Measurements from ENCODE around the gene SCNN1B.
"Not testable (repeated sequence)": the region's sequence is repeated elsewhere in the genome, so short reads cannot be mapped to it uniquely, and the experiment has no call there.

Gene SCNN1B

DNA sequence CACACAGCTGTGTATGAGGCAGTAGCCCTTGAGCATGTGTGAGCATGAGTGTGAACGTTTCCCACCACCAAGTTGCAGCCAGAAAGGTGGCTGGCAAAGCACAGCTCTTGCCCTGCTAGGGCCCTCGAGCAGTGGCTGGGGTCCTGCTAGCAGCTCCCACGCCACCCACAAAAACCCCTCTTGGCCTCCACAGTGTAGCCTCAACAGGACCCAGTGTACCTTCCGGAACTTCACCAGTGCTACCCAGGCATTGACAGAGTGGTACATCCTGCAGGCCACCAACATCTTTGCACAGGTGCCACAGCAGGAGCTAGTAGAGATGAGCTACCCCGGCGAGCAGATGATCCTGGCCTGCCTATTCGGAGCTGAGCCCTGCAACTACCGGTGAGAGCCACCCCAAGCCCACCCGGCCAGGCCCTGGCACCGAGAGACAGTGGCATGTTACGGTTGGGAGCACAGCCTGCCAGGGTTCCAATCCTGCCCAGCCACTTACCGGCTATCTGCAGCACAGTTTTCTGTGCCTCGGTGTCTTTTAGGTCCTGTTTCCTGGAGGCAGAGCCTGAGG, 53.1 kb downstream of the SCNN1B start:
- no peak for DNase-seq (ENCODE audit: low read depth)

DNA sequence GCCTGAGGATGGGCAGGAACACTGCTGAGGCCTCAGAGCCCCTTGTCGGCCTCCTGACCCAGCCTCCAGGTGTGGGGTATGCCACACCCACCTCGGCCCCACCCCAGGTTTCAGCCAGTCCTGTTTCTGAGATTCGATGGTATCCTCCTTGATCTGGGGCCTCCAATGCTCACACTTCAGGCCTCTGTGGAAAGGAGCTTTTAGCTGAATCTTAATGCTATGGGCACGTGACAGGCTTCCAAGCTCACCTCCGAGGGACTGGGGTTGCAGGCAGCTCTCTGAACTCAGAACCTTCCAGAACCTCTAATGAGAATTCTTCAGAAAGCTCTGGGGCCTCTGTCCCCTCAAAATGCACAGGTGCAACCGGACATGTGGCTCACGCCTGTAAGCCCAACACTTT, 54.8 kb downstream of the SCNN1B start:
- no peak for DNase-seq (ENCODE audit: low read depth)

GRCh38 chr16:23357761-23358290, 55.7 kb downstream of the SCNN1B start:
- DNase-seq (ENCODE audit: low read depth): no peak

GRCh38 chr16:23359092-23359760, 57.1 kb downstream of the SCNN1B start:
- DNase-seq (ENCODE audit: low read depth): no peak

GRCh38 chr16:23362460-23363317, 60.6 kb downstream of the SCNN1B start:
- no peak for DNase-seq (ENCODE audit: low read depth)

DNA sequence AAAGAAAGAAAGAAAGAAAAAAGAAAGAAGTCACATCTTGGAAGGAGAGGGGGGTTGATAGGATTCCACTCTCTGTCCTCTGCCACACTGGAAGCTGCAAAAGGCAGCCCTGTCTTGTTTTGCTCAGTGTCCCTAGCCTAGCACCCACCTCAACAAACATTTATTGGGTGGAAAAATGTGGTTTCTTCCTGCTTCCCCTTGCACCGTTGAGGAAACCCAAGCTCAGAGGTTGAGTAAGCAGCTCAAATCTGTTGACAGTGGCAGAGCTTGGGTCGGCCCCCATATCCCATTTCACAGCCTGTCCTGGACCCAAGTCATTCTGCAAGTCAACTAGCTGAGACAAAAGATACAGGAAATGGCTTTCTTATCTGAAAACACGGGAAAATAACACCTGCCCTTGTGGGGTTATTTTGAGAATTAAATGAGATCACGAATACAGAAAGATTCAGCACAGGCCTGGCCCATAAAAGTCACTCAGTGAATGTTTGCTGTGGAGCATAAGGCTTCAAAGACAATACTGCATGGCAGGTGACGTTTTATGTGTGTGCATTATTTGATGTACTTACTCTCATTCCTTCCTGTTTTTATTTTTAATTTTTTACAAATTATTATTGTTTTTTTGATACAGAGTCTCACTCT, 63.6 kb downstream of the SCNN1B start:
- DNase-seq (ENCODE audit: low read depth): no peak

DNA sequence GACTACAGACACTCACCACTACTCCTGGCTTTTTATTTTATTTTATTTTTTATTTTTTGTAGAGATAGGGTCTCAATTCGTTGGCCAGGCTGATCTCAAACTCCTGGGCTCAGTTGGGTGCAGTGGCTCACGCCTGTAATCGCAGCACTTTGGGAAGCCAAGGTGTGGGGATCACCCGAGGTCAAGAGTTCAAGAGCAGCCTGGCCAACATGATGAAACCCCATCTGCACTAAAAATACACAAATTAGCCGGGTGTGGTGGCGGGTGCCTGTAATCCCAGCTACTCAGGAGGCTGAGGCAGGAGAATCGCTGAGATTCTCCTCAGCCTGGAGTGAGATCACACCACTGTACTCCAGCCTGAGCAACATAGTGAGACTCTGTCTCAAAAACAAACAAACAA, 64.2 kb downstream of the SCNN1B start:
- not testable (repeated sequence) for DNase-seq (ENCODE audit: low read depth)

GRCh38 chr16:23367564-23367963, 65.5 kb downstream of the SCNN1B start:
- DNase-seq (ENCODE audit: low read depth): no peak

- no peak for DNase-seq (ENCODE audit: low read depth)
Measured at GRCh38 chr16:23367988-23368387, 65.9 kb downstream of the SCNN1B start.

- DNase-seq (ENCODE audit: low read depth): no peak
Measured at GRCh38 chr16:23368469-23368868, 66.4 kb downstream of the SCNN1B start.

- no peak for DNase-seq (ENCODE audit: low read depth)
Measured at GRCh38 chr16:23369416-23369815, 67.3 kb downstream of the SCNN1B start.

- no peak for DNase-seq (ENCODE audit: low read depth)
Measured at GRCh38 chr16:23371368-23371767, 69.3 kb downstream of the SCNN1B start.

DNA sequence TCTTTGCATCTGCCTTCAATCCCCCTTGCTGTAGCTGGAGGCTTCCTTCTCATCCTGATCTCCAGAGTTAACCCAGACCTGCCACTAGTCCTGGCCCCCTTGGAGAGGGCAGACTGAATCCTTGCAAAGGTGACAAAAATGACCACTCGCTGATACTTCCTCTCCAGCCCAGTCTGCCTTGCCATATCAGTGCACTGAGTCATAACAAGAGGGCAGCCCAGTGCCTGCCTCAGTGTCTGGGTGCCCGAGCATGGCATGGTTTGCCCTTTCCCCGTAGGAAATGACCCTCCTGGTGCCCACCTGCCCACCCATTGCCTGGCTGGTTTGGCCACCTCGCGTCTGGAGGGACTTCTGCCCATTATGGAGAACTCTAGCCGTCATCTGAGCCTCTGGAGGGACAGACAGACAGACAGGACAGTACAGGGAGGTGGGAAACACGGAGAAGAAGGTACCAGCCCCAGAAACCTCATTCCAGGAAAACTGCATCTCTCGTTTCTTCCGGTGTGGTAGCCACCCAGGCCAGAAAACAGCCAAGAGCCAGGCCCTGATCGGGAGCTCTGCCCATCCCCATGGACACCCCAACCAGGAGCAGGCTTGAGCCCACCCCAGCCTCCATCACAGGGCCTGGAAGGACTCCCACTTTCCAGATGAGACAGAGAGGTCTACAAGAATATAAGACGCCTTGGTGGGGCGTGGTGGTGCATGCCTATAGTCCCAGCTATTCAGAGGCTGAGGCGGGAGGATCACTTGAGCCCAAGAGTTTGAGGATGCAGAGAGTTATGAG, 71.5 kb downstream of the SCNN1B start:
- DNase-seq (ENCODE audit: low read depth): no peak

DNA sequence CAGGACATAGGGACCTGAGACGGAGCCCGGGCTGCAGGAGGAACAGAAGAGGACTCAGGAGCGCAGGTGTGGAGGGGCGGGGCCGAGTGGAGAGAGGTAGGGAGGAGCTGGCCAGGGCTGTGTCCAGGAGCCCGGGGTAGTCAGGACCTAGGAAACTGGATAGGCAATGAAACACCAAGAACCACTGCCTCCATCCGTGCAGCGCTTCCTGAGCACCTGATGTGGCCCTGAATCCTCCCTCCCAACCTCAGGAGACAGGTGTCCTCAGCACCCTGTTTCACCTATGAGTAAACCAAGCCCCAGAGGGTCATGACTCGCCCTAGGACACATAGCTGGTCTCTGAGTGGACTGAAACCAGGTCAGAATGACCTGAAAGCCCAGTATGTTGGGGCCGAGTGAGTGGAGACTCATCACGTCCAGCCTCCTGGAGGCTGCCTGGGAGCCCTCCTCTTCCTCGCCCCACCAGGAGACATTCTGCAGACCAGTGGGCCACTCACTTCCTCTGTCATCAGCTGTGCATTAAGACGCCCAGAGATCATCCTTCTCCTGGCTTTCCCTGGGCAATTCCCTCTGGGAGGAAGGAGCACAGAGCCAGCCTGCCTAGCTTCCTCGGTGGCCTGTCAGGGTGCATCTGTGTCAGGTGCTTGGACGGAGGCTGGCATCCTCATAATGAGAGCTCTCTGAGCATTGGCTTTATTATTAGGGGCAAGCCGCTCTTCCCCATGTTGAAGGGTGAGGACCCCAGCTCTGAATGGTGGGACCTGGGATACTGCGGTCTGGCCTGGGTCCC, 72.8 kb downstream of the SCNN1B start:
- no peak for DNase-seq (ENCODE audit: low read depth)

DNA sequence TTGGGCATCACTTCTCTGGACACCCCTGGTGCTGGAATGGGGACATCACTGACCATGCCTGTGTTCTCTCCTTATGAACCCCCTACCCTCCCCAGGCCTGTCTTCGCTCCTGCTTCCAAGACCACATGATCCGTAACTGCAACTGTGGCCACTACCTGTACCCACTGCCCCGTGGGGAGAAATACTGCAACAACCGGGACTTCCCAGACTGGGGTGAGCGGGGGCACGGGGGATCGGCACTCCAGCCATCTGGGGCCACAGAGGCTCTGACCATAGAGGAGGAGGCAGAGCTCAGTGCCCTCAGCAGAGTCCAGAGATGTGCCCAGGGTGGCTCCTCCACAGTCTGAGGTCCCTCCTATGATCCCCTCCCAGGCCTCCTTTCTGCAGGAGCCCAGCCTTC, 73.5 kb downstream of the SCNN1B start:
- DNase-seq (ENCODE audit: low read depth): no peak

DNA sequence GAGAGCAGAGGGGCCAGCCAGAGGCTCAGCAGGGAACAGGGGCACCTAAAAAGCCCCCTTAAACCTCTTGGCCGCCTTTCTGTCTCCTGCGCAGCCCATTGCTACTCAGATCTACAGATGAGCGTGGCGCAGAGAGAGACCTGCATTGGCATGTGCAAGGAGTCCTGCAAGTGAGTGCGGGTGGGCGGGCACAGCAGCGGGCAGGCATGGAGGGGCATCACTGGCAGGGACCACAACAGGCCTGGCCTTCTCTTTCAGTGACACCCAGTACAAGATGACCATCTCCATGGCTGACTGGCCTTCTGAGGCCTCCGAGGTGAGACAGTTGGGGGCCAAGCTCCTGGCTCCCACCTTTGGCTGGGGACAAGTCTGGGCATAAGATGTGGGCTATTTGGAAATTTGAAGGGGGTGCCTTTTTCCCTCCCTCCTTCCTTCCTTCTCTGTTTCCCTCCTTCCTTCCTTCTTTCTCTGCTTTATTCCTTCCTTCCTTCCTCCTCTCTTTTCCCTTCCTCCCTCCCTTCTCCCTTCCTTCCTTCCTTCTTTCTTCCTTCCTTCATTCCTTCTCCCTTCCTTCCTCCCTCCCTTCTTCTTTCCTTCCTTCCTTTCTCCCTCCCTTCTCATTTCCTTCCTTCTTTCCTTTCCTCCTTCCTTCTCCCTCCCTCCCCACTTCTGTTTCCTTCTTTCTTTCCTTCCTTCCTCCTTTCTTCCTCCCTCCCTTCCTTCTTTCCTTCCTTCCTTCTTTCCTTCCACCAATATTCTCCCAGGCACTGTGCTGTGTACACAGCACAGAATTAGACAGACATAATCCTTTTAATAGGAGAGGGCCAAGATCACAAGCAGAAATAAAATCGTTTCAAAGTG, 75.2 kb downstream of the SCNN1B start:
- no peak for DNase-seq (ENCODE audit: low read depth)

DNA sequence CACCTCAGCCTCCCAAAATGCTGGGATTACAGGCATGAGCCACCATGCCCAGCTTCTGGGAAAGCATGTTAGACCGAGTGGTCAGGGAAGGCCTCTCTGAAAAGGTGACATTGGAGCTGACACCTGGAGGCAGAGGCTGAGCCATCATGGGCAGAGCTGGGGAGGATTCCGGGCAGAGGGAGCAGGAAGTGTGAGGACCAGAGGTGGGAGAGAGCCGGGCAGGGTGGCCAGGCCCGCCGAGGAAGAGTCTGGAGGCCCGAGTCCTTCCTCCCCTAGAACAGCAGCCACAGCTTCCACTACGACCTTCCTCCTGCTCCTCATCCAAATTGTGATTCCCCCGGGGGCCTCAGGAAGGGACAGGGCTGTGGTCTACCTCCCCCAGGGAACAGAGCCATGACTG, 76.2 kb downstream of the SCNN1B start:
- DNase-seq (ENCODE audit: low read depth): no peak

GRCh38 chr16:23378921-23379320, 76.8 kb downstream of the SCNN1B start:
- DNase-seq (ENCODE audit: low read depth): no peak

DNA sequence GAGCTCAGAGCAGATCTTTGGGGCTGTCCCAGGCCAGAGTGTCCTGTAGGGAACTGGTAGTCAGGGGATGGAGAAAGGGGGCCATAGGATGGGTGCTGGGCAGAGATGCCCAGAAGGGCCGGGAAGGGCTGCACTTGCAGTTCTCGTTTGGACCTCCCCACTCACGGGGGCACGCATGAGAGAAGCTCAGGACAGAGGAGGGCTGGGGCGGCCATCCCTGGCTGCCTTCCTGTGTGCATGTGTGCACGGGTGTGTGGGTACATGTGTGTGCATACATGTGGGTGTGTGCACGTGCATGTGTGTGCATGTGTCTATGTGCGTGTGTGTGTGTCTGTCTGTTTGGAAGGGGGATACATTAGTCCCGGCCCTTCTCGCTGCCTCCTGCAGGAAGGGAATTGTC, 77.6 kb downstream of the SCNN1B start:
- DNase-seq (ENCODE audit: low read depth): no peak

DNA sequence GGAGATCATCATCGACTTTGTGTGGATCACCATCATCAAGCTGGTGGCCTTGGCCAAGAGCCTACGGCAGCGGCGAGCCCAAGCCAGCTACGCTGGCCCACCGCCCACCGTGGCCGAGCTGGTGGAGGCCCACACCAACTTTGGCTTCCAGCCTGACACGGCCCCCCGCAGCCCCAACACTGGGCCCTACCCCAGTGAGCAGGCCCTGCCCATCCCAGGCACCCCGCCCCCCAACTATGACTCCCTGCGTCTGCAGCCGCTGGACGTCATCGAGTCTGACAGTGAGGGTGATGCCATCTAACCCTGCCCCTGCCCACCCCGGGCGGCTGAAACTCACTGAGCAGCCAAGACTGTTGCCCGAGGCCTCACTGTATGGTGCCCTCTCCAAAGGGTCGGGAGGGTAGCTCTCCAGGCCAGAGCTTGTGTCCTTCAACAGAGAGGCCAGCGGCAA, 78.4 kb downstream of the SCNN1B start:
- no peak for DNase-seq (ENCODE audit: low read depth)
